HepG2 (cell line): ENCODE results near the gene PLD3. TPM values are rescaled to one million over a fixed set of nuclear protein-coding genes. Genes with fewer than 3 reads are reported as not detected.

Experiments used
- ARID4A ChIP-seq: sonication (generic); formaldehyde crosslinking; IDR thresholded peaks from 2 replicates; pipeline ENCODE4 v1.5.0; 2020; ENCODE audit warnings: mild to moderate bottlenecking, missing genetic modification reagents, borderline replicate concordance
- ARNTL ChIP-seq: sonication (generic); formaldehyde crosslinking; IDR thresholded peaks from 2 replicates; pipeline ENCODE4 v1.4.0; 2020; ENCODE audit warnings: mild to moderate bottlenecking, missing genetic modification reagents
- BHLHE40 ChIP-seq: IDR thresholded peaks from 2 replicates; pipeline ENCODE4 v1.6.1; 2011; ENCODE audit warnings: low read length, improper control_type of control experiment
- DNMT1 ChIP-seq: sonication (generic); formaldehyde crosslinking; IDR thresholded peaks from 2 replicates; pipeline ENCODE4 v1.5.1; 2020; ENCODE audit warnings: mild to moderate bottlenecking, missing genetic modification reagents
- DRAP1 ChIP-seq: IDR thresholded peaks from 2 replicates; pipeline ENCODE4 v1.6.1; 2016; ENCODE audit warnings: missing genetic modification reagents, missing compliant biosample characterization
- FOXA3 ChIP-seq: IDR thresholded peaks from 2 replicates; pipeline ENCODE4 v1.6.1; 2016; ENCODE audit warnings: missing genetic modification reagents, missing compliant biosample characterization
- GABPB1 ChIP-seq: IDR thresholded peaks from 2 replicates; pipeline ENCODE4 v1.6.1; 2016; ENCODE audit warnings: mild to moderate bottlenecking, missing genetic modification reagents, moderate library complexity, missing compliant biosample characterization
- GATA4 ChIP-seq: sonication (generic); IDR thresholded peaks from 2 replicates; pipeline ENCODE4 v1.6.1; 2016; ENCODE audit warnings: antibody characterized with exemption, low read depth, borderline replicate concordance
- HNRNPLL ChIP-seq: fragments of 200-400 bp; formaldehyde crosslinking; IDR thresholded peaks from 2 replicates; pipeline ENCODE4 v1.6.1; 2017; ENCODE audit warnings: mild to moderate bottlenecking, low read depth, low read length; ENCODE audit not compliant: poor library complexity, severe bottlenecking
- KAT7 ChIP-seq: IDR thresholded peaks from 2 replicates; pipeline ENCODE4 v1.6.1; 2018; ENCODE audit warnings: borderline replicate concordance, missing compliant biosample characterization
- LRRFIP1 ChIP-seq: sonication (generic); formaldehyde crosslinking; conservative IDR thresholded peaks from 2 replicates; pipeline ENCODE4 v1.4.0; 2020; ENCODE audit warnings: missing genetic modification reagents
- PLRG1 ChIP-seq: fragments of 450-650 bp; conservative IDR thresholded peaks from 2 replicates; pipeline ENCODE4 v1.6.1; 2016
- TFAP4 ChIP-seq: sonication (generic); IDR thresholded peaks from 2 replicates; pipeline ENCODE4 v1.6.1; 2016; ENCODE audit warnings: low read depth, borderline replicate concordance
- ZBTB26 ChIP-seq: IDR thresholded peaks from 2 replicates; pipeline ENCODE4 v1.6.1; 2016; ENCODE audit warnings: missing compliant biosample characterization, missing genetic modification reagents, borderline replicate concordance
- ZFY ChIP-seq: sonication (generic); formaldehyde crosslinking; IDR thresholded peaks from 2 replicates; pipeline ENCODE4 v1.4.0; 2020; ENCODE audit warnings: missing genetic modification reagents
- ZNF138 ChIP-seq: sonication (generic); formaldehyde crosslinking; IDR thresholded peaks from 2 replicates; pipeline ENCODE4 v1.5.0; 2020; ENCODE audit warnings: mild to moderate bottlenecking, low read depth, missing genetic modification reagents
- ZNF788 ChIP-seq: sonication (generic); formaldehyde crosslinking; IDR thresholded peaks from 2 replicates; pipeline ENCODE4 v1.5.0; 2020; ENCODE audit warnings: mild to moderate bottlenecking, missing genetic modification reagents, borderline replicate concordance
- ZNF816 ChIP-seq: sonication (generic); formaldehyde crosslinking; IDR thresholded peaks from 2 replicates; pipeline ENCODE4 v1.8.0; 2022; ENCODE audit warnings: missing genetic modification reagents, mild to moderate bottlenecking, borderline replicate concordance
- polyA plus RNA-seq, 8 experiments: library from polyadenylated mRNA; depleted of rRNA in 3 of 8; stranded (reverse) in 7 of 8; unstranded in 1 of 8; fragments of >200 nt; fragmentation: Illumina TruSeq in 4 of 8; extraction: Trizol in 4 of 8; gene quantifications; 2 replicates each; pipeline versions ENCODE4 v1.2.1 to v1.2.3, GENCODE V29; 2011 to 2016; ENCODE audit warnings: low read depth in 4 of 8, missing spikeins in 1 of 8, mixed read lengths in 1 of 8; ENCODE audit not compliant: insufficient read depth in 1 of 8
- total RNA-seq, 5 experiments: library from RNA; depleted of rRNA; stranded (reverse); fragments of >200 nt; fragmentation: Illumina TruSeq; extraction: Trizol; gene quantifications; 2 replicates each; pipeline ENCODE4 v1.2.3, GENCODE V29; 2016; ENCODE audit warnings: low read depth in 1 of 5

PLD3 gene
- total and polyA plus RNA-seq, 2 of the 13 experiments (the other 11 are each of a cell fraction or from before 2014, with no cell fraction given) = 45.7 to 164 TPM

- TF ChIP-seq ZFY (CRISPR knock-in tag) = peak; percentile 69; the same call in 1 of the 2 replicates
- TF ChIP-seq ZBTB26 (CRISPR knock-in tag) = peak; percentile 51; the same call in 1 of the 2 replicates
- 0 out of 2 replicates have a peak, but pooled peaks have one; percentile 47 for TF ChIP-seq GATA4
- TF ChIP-seq LRRFIP1 (CRISPR knock-in tag) = no peak
- peak; percentile 99 for TF ChIP-seq BHLHE40
- TF ChIP-seq GABPB1 (CRISPR knock-in tag) = peak; percentile 96
- TF ChIP-seq KAT7 (CRISPR knock-in tag) = no peak; the same call in 1 of the 2 replicates
- peak; percentile 47; the same call in 1 of the 2 replicates for TF ChIP-seq TFAP4
- no peak for TF ChIP-seq ZNF816
- TF ChIP-seq ZNF138 (CRISPR knock-in tag) = 0 out of 2 replicates have a peak, but pooled peaks have one; percentile 45
- peak; percentile 84 for TF ChIP-seq ARNTL (CRISPR knock-in tag)
- peak; percentile 68; the same call in 1 of the 2 replicates for TF ChIP-seq FOXA3 (CRISPR knock-in tag)
- peak; percentile 92 for TF ChIP-seq ARID4A (CRISPR knock-in tag)
- TF ChIP-seq ZNF788 (CRISPR knock-in tag) = peak; percentile 83
- TF ChIP-seq PLRG1 = no peak
- peak; percentile 71 for TF ChIP-seq DRAP1
- 0 out of 2 replicates have a peak, but pooled peaks have one; percentile 35 for TF ChIP-seq DNMT1 (CRISPR knock-in tag)
- peak; percentile 76 for TF ChIP-seq HNRNPLL
Observed at GRCh38 chr19:40348125-40348913, at the start of gene PLD3, which contains the start of gene C19orf47 (continued).
